Astrocyte (in vitro differentiated cells and primary cell): ENCODE results near the gene RANBP2. TPM values are rescaled to one million over a fixed set of nuclear protein-coding genes. Genes with fewer than 3 reads are reported as not detected.
A peak's percentile ranks its signal among the peaks of the same experiment; 100 is the strongest.

Source experiments
- DNase-seq: peaks from one replicate; pipeline ENCODE4 v3.0.0-alpha.2; 2010; ENCODE audit warnings: low read depth
- FAIRE-seq: peaks from 2 replicates; lab custom pipeline; 2011; peaks lifted over from hg19 to GRCh38; lab: Jason Lieb, UNC
- H2AFZ ChIP-seq: 2 replicates; pipeline ENCODE4 v1.6.0; 2012; ENCODE audit warnings: low read depth, low read length, inconsistent platforms
- H3K27ac ChIP-seq: 2 replicates; pipeline ENCODE4 v1.5.1; 2011; ENCODE audit warnings: low read depth, low read length, inconsistent platforms
- H3K27me3 ChIP-seq: 2 replicates; pipeline ENCODE4 v1.6.0; 2011; ENCODE audit warnings: low read length, inconsistent platforms; ENCODE audit not compliant: insufficient read depth
- H3K36me3 ChIP-seq: 2 replicates; pipeline ENCODE4 v1.5.1; 2011; ENCODE audit warnings: low read length, inconsistent platforms; ENCODE audit not compliant: insufficient read depth
- H3K4me1 ChIP-seq: 2 replicates; pipeline ENCODE4 v1.5.1; 2011; ENCODE audit warnings: low read length, inconsistent platforms; ENCODE audit not compliant: insufficient read depth
- H3K4me2 ChIP-seq: 2 replicates; pipeline ENCODE4 v1.6.0; 2012; ENCODE audit warnings: low read length, inconsistent platforms
- H3K4me3 ChIP-seq: 2 replicates; pipeline ENCODE4 v1.5.1; 2011; ENCODE audit warnings: low read depth, mild to moderate bottlenecking, low read length, inconsistent platforms; ENCODE audit not compliant: insufficient read depth
- H3K79me2 ChIP-seq: 2 replicates; pipeline ENCODE4 v1.6.0; 2012; ENCODE audit warnings: mild to moderate bottlenecking, low read length, inconsistent platforms; ENCODE audit not compliant: insufficient read depth
- H3K9ac ChIP-seq: 2 replicates; pipeline ENCODE4 v1.6.0; 2012; ENCODE audit warnings: mild to moderate bottlenecking, low read length, inconsistent platforms
- H3K9me3 ChIP-seq: 2 replicates; pipeline ENCODE4 v1.5.1; 2012; ENCODE audit warnings: low read depth, mild to moderate bottlenecking, low read length, inconsistent platforms; ENCODE audit not compliant: insufficient read depth
- H4K20me1 ChIP-seq: 2 replicates; pipeline ENCODE4 v1.6.0; 2012; ENCODE audit warnings: low read length, inconsistent platforms; ENCODE audit not compliant: insufficient read depth
- H3K27ac Mint-ChIP-seq: one replicate; pipeline ENCODE4 v1.8.0; 2021; ENCODE audit warnings: mild to moderate bottlenecking, mixed read lengths; ENCODE audit not compliant: unreplicated experiment
- H3K27me3 Mint-ChIP-seq: one replicate; pipeline ENCODE4 v1.8.0; 2021; ENCODE audit warnings: low read depth, mixed read lengths; ENCODE audit not compliant: unreplicated experiment
- H3K36me3 Mint-ChIP-seq: one replicate; pipeline ENCODE4 v1.8.0; 2021; ENCODE audit warnings: low read depth, mixed read lengths; ENCODE audit not compliant: unreplicated experiment
- H3K4me1 Mint-ChIP-seq: one replicate; pipeline ENCODE4 v1.8.0; 2021; ENCODE audit warnings: low read depth, mixed read lengths; ENCODE audit not compliant: unreplicated experiment
- H3K4me3 Mint-ChIP-seq: one replicate; pipeline ENCODE4 v1.8.0; 2021; ENCODE audit warnings: mild to moderate bottlenecking, moderate library complexity, mixed read lengths; ENCODE audit not compliant: unreplicated experiment
- H3K9me3 Mint-ChIP-seq: one replicate; pipeline ENCODE4 v1.8.0; 2021; ENCODE audit warnings: mild to moderate bottlenecking, mixed read lengths; ENCODE audit not compliant: unreplicated experiment
- EZH2 ChIP-seq: IDR thresholded peaks from 2 replicates; pipeline ENCODE4 v1.6.1; 2012; ENCODE audit warnings: mild to moderate bottlenecking, low read length, inconsistent platforms; ENCODE audit not compliant: insufficient read depth
- total RNA-seq: library from RNA; stranded (reverse); gene quantifications from 2 replicates; pipeline ENCODE4 v1.2.1, GENCODE V29; 2021
- TF ChIP-seq, protein P1 (sequence below): IDR thresholded peaks from 2 replicates; pipeline ENCODE4 v1.5.1; 2011; ENCODE audit warnings: low read depth, mild to moderate bottlenecking, inconsistent platforms, low read length, moderate library complexity; ENCODE audit not compliant: insufficient read depth

The RANBP2 gene
- total RNA-seq, 1 donor from 2014 or later: 75.4 TPM

DNA sequence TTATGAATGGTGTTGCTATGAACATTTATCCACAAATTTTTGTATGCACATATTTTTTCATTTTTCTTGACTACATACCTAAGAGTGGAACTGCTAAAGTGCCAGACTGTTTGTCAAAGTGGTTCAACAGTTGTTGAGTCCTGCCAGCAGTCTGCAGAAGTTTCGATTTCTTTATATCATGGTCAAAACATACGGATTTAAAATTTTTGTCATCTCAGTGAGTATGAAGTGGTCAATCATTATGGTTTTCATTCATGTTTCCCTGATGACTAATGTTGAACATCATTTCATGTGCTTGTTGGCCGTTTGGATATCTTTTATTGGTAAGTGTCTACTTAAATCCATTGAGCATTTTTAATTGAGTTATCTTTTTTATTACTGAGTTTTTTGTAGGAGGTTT lies 106.5 kb downstream of the RANBP2 start:
- Mint-ChIP-seq H3K27me3 (no peaks in the 10 kb centered on the region), H3K36me3 (peaks cover 3% of the 10 kb centered on the region), H3K4me3 (no peak overlapping the region), H3K9me3 (no peaks in the 10 kb centered on the region), H3K4me1 (no peaks in the 10 kb centered on the region), H3K27ac (no peak overlapping the region)
- no peak overlapping the region for H2AFZ ChIP-seq
- H3K4me1 ChIP-seq: no peaks in the 10 kb centered on the region
- H3K4me2 ChIP-seq: no peak overlapping the region
- H3K27me3 ChIP-seq: no peaks in the 10 kb centered on the region
- no peak overlapping the region for H3K4me3 ChIP-seq
- H3K9ac ChIP-seq: no peak overlapping the region
- H3K9me3 ChIP-seq: no peaks in the 10 kb centered on the region
- no peaks in the 10 kb centered on the region for H3K79me2 ChIP-seq
- FAIRE-seq (no peak), DNase-seq (peak; percentile 16)
- no peak overlapping the region for H3K27ac ChIP-seq
- H4K20me1 ChIP-seq: no peaks in the 10 kb centered on the region
- no peak for TF ChIP-seq EZH2
- TF ChIP-seq, protein P1, sequence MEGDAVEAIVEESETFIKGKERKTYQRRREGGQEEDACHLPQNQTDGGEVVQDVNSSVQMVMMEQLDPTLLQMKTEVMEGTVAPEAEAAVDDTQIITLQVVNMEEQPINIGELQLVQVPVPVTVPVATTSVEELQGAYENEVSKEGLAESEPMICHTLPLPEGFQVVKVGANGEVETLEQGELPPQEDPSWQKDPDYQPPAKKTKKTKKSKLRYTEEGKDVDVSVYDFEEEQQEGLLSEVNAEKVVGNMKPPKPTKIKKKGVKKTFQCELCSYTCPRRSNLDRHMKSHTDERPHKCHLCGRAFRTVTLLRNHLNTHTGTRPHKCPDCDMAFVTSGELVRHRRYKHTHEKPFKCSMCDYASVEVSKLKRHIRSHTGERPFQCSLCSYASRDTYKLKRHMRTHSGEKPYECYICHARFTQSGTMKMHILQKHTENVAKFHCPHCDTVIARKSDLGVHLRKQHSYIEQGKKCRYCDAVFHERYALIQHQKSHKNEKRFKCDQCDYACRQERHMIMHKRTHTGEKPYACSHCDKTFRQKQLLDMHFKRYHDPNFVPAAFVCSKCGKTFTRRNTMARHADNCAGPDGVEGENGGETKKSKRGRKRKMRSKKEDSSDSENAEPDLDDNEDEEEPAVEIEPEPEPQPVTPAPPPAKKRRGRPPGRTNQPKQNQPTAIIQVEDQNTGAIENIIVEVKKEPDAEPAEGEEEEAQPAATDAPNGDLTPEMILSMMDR: no peak
- H3K36me3 ChIP-seq: no peaks in the 10 kb centered on the region

DNA sequence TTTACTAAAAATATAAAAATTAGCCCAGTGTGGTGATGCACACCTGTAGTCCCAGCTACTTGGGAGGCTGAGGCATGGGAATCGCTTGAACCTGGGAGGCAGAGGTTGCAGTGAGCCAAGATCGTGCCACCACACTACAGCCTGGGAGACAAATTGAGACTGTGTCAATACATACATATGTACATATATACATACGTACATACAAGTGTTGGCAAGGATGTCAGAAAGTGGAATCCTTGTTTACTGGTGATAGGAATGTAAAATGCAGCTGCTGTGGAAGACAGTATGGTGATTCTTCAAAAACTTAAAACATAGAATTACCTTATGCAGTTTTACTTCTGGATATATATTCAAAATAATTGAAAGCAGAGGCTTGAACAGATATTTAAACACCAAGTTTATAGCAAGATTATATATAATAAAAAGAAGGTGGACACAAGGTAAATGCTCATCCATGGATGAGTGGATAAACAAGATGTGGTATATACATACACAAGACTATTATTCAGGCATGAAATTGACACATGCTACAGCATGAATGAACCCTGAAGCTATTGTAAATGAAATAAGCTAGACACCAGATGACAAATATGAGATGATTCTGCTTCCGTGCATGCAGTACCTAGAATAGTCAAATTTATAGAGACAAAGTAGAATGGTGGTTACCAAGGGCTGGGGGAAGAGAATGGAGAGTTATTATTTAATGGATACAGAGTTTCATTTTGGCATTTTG lies 110.5 kb downstream of the RANBP2 start:
- no peaks in the 10 kb centered on the region for H3K36me3 Mint-ChIP-seq
- H3K27ac Mint-ChIP-seq: no peak overlapping the region
- H3K27me3 Mint-ChIP-seq: no peaks in the 10 kb centered on the region
- FAIRE-seq (no peak), DNase-seq (no peak)
- H3K4me3 Mint-ChIP-seq: no peak overlapping the region
- Histone ChIP-seq H3K4me3 (no peak overlapping the region), H3K27ac (no peak overlapping the region), H4K20me1 (no peaks in the 10 kb centered on the region), H3K27me3 (no peaks in the 10 kb centered on the region), H3K4me2 (no peak overlapping the region), H3K79me2 (no peaks in the 10 kb centered on the region), H3K9ac (no peak overlapping the region), H3K9me3 (no peaks in the 10 kb centered on the region), H3K4me1 (no peaks in the 10 kb centered on the region), H2AFZ (no peak overlapping the region), H3K36me3 (no peaks in the 10 kb centered on the region)
- H3K4me1 Mint-ChIP-seq: no peaks in the 10 kb centered on the region
- no peak for TF ChIP-seq EZH2
- TF ChIP-seq, protein P1: no peak
- H3K9me3 Mint-ChIP-seq: no peaks in the 10 kb centered on the region

DNA sequence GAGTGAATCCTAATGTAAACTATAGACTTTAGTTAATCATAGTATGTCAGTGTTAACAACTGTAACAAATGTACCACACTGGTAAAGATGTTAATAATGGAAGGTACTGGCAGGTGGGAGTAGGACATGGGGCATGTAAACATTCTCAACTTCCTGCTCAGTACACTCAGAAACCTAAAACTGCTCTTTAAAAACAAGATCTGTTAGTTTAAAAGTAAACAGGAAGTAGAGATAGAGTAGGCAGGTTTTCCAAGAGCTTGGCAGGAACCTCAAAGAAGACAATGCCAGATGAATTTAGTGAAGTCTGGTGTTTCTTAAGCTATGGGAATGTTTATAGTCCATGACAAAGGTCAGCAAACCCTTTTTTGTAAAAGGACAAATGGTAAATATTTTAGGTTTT lies 113.9 kb downstream of the RANBP2 start:
- Mint-ChIP-seq H3K9me3 (peaks cover 6% of the 10 kb centered on the region), H3K36me3 (peaks cover 3% of the 10 kb centered on the region), H3K4me3 (no peak overlapping the region), H3K27me3 (no peaks in the 10 kb centered on the region), H3K27ac (no peak overlapping the region), H3K4me1 (no peaks in the 10 kb centered on the region)
- no peak overlapping the region for H3K9ac ChIP-seq
- H3K79me2 ChIP-seq: no peaks in the 10 kb centered on the region
- H2AFZ ChIP-seq: no peak overlapping the region
- no peaks in the 10 kb centered on the region for H3K36me3 ChIP-seq
- no peak overlapping the region for H3K4me2 ChIP-seq
- no peaks in the 10 kb centered on the region for H3K27me3 ChIP-seq
- no peaks in the 10 kb centered on the region for H3K9me3 ChIP-seq
- TF ChIP-seq, protein P1: no peak
- H3K4me1 ChIP-seq: no peaks in the 10 kb centered on the region
- no peak for FAIRE-seq
- H3K4me3 ChIP-seq: no peak overlapping the region
- no peak overlapping the region for H3K27ac ChIP-seq
- no peaks in the 10 kb centered on the region for H4K20me1 ChIP-seq
- DNase-seq: no peak
